Activated naive CD4-positive, alpha-beta T cell treated with anti-CD3 and anti-CD28 coated beads, Interleukin-2, amount 50 U/mL, for 24 hours (primary cell): Measurements from ENCODE around the gene GNG5.
"Not testable (repeated sequence)": the region's sequence is repeated elsewhere in the genome, so short reads cannot be mapped to it uniquely, and the experiment has no call there.

Experiments used
- H3K27ac Mint-ChIP-seq: one replicate; pipeline ENCODE4 v1.8.0; 2021; ENCODE audit warnings: mild to moderate bottlenecking, mixed read lengths
- H3K27me3 Mint-ChIP-seq: one replicate; pipeline ENCODE4 v1.8.0; 2021; ENCODE audit warnings: mixed read lengths
- H3K36me3 Mint-ChIP-seq: one replicate; pipeline ENCODE4 v1.8.0; 2021; ENCODE audit warnings: mixed read lengths
- H3K4me1 Mint-ChIP-seq: one replicate; pipeline ENCODE4 v1.8.0; 2021; ENCODE audit warnings: mixed read lengths
- H3K4me3 Mint-ChIP-seq: one replicate; pipeline ENCODE4 v1.8.0; 2021; ENCODE audit warnings: mild to moderate bottlenecking, mixed read lengths
- H3K9me3 Mint-ChIP-seq: one replicate; pipeline ENCODE4 v1.8.0; 2021; ENCODE audit warnings: mixed read lengths

Gene GNG5

DNA sequence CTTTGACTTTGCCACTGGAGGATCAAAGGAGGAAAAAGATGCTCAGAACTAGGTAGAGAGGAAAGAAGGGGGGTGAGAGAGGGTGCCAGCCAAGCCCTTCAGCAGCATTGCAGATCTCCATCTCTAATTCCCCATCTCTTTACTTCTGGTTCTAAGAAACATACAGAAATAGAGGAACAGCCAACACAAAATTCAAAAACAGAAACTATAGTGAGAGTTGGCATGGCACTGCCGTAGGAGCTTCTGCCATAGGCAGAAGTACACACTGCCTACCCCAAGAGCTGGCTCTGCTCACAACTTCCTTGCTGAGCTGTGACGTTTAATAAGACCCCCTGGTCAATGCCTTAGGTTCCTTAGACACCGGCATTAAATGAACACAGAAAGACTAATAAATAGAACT is 53.9 kb downstream of the GNG5 start:
- Mint-ChIP-seq H3K27me3 (peaks cover 7% of the 10 kb centered on the region), H3K4me3 (no peak overlapping the region), H3K36me3 (peaks cover 1% of the 10 kb centered on the region), H3K9me3 (no peaks in the 10 kb centered on the region), H3K4me1 (no peaks in the 10 kb centered on the region), H3K27ac (no peak overlapping the region)

DNA sequence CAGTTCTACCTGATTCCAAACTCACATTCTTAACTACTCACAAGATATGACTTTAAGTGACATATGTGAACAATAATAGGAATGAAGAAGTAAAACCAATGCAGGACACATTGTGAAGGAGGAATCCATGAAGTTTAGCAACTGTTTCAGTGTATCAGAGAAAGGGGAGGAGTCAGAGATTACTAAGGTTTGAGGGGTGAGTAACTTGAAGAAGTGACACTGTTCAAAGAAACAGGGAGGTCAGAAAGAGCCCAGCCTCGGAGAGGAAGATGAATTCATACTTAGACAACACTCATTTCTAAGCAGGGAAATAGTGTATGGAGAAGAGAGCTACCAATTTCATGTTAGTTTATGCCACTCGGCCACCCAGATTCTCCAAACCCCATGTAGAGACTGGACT is 55.5 kb downstream of the GNG5 start:
- Mint-ChIP-seq H3K4me3 (no peak overlapping the region), H3K36me3 (peaks cover 1% of the 10 kb centered on the region), H3K9me3 (no peaks in the 10 kb centered on the region), H3K27me3 (peaks cover 3% of the 10 kb centered on the region), H3K4me1 (no peaks in the 10 kb centered on the region), H3K27ac (no peak overlapping the region)

DNA sequence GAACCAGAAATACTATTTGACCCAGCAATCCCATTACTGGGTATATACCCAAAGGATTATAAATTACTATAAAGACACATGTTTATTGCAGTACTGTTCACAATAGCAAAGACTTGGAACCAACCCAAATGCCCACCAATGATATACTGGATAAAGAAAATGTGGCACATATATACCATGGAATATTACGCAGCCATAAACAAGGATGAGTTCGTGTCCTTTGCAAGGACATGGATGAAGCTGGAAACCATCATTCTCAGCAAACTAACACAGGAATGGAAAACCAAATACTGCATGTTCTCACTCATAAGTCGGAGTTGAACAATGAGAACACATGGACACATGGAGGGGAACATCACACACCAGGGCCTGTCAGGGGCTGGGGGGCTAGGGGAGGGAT is 57.7 kb downstream of the GNG5 start:
- not testable (repeated sequence) for H3K9me3 Mint-ChIP-seq, H3K27me3 Mint-ChIP-seq, H3K36me3 Mint-ChIP-seq, H3K4me1 Mint-ChIP-seq, H3K4me3 Mint-ChIP-seq, H3K27ac Mint-ChIP-seq
